NB4 (cell line): ENCODE results near the gene TSHZ2.
"Not testable (repeated sequence)": the region's sequence is repeated elsewhere in the genome, so short reads cannot be mapped to it uniquely, and the experiment has no call there.

Experiments used
- DNase-seq: peaks from one replicate; pipeline ENCODE4 v3.0.0; 2010; ENCODE audit warnings: low read depth
- H3K4me3 ChIP-seq: one replicate; pipeline ENCODE4 v1.5.1; 2011; ENCODE audit warnings: mild to moderate bottlenecking, low read depth, low read length, moderate library complexity
- MYC ChIP-seq: IDR thresholded peaks from 2 replicates; pipeline ENCODE4 v1.6.1; 2011; ENCODE audit warnings: low read depth, low read length
- POLR2A ChIP-seq: IDR thresholded peaks from 2 replicates; pipeline ENCODE4 v1.6.1; 2011; ENCODE audit warnings: mild to moderate bottlenecking; ENCODE audit not compliant: insufficient read length; ENCODE audit errors: extremely low read depth
- TF ChIP-seq, protein P1 (sequence below): IDR thresholded peaks from one replicate; pipeline ENCODE4 v1.5.1; 2012; ENCODE audit warnings: low read depth, low read length
- TF ChIP-seq, protein P2 (sequence below): IDR thresholded peaks from 2 replicates; pipeline ENCODE4 v1.6.1; 2011; ENCODE audit warnings: low read depth, low read length

Gene TSHZ2

DNA sequence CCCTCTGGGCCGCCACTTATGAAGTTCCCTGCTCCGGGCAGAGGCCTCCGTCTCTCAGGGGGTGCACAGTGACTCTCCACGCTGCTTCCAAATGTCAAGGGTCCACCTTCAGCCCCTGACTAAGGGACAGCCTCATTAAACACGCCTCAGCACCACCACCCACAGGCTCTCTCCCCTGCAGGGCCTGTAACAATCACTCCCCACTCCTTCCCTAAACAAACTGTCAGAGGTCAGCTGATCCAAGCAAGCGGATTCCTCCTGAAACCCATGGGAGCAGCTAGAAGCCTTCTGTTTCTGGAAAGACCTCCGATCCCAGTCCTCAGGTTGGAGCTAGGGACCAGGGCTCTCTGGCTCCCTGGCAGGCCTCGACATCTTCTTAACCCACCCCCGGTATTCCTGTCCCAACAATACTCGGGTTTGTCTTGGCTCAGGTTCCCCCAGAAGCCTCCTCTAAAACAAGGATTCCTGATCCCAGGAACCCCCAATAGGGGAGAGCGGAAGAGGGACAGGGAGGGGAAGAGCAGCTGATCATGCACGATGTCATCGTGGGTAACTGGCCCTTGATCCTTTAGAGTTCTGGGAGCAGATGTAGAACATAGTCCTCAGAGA, 440.5 kb downstream of the TSHZ2 start:
- H3K4me3 ChIP-seq: no peak overlapping the region
- DNase-seq: no peak
- no peak for TF ChIP-seq POLR2A
- TF ChIP-seq MYC: no peak
- TF ChIP-seq, protein P1, sequence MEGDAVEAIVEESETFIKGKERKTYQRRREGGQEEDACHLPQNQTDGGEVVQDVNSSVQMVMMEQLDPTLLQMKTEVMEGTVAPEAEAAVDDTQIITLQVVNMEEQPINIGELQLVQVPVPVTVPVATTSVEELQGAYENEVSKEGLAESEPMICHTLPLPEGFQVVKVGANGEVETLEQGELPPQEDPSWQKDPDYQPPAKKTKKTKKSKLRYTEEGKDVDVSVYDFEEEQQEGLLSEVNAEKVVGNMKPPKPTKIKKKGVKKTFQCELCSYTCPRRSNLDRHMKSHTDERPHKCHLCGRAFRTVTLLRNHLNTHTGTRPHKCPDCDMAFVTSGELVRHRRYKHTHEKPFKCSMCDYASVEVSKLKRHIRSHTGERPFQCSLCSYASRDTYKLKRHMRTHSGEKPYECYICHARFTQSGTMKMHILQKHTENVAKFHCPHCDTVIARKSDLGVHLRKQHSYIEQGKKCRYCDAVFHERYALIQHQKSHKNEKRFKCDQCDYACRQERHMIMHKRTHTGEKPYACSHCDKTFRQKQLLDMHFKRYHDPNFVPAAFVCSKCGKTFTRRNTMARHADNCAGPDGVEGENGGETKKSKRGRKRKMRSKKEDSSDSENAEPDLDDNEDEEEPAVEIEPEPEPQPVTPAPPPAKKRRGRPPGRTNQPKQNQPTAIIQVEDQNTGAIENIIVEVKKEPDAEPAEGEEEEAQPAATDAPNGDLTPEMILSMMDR: no peak
- TF ChIP-seq, protein P2, sequence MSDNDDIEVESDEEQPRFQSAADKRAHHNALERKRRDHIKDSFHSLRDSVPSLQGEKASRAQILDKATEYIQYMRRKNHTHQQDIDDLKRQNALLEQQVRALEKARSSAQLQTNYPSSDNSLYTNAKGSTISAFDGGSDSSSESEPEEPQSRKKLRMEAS: no peak

DNA sequence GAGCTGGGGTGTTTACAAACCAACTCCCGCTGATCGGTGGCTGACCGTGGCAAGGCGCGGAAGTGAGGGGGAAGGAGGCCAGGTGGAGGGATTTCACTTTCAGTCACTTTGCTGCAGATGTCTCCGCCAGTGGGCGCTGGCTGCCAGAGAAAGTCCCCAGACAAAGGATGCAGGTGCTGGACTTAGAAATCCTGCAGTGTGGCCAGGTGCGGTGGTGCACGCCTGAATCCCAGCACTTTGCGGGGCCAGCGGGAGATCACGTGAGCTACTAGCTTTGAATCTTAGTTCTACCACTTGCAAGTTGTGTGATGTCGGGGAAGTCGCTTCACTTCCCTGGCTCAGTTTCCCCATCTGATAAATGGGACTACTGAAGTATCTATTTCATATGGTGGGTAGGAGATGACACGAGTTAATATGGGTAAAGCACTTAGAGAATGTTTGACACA, 441.1 kb downstream of the TSHZ2 start:
- TF ChIP-seq, protein P2: no peak
- no peak for TF ChIP-seq MYC
- TF ChIP-seq POLR2A: no peak
- TF ChIP-seq, protein P1: no peak
- no peak for DNase-seq
- no peak overlapping the region for H3K4me3 ChIP-seq

DNA sequence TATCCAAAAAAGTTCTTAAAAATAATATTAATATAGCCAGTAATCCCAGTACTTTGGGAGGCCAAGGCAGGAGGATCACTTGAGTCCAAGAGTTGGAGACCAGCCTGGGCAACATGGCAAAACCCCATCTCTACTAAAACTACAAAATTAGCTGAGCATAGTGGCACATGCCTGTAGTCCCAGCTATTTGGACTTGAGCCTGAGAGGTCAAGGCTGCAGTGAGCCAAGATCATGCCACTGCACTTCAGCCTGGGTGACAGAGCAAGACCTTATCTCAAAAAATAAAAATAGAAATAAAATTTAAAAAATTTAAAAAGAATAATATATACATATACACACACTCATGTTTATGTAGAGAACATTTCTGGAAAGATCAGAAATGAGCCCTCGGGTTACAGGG, 441.7 kb downstream of the TSHZ2 start:
- DNase-seq, H3K4me3 ChIP-seq: not testable (repeated sequence)

DNA sequence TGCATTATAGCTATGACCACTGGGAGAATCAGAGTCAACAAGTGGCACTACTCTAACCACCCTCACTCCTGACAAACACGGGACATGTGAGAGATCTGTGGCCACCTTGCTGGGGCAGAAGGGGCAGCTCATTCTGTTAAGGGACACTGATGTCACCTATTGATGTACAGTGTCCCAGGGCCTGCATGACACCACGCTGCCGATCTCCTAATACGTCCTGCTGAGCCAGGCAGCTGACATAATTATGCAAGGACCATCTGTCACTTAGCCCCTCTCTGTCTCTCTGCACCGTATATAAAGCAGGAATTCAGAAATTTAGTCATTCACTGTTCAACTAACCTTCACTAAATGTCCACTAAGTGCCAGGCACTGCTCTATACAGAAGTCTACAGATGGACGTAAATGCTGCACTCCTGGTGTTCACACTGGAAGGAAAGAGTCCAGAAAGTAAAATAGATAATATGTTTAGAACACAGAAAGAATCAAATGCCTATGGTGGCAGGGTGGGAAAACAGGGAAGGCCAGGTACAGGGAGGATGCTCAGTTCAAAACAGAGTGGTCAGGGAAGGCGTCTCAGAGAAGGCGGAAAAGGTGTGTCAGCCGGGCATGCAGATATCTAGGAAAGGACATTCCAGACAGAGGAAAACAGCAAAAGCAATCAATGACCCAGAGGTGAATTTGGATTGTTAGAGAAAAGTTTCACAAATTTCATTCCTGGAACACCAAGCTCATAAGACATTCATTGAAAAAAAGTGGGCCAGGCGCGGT, 447.7 kb downstream of the TSHZ2 start:
- TF ChIP-seq MYC (no peak), POLR2A (no peak)
- TF ChIP-seq, protein P1: no peak
- TF ChIP-seq, protein P2: no peak
- no peak overlapping the region for H3K4me3 ChIP-seq
- no peak for DNase-seq

DNA sequence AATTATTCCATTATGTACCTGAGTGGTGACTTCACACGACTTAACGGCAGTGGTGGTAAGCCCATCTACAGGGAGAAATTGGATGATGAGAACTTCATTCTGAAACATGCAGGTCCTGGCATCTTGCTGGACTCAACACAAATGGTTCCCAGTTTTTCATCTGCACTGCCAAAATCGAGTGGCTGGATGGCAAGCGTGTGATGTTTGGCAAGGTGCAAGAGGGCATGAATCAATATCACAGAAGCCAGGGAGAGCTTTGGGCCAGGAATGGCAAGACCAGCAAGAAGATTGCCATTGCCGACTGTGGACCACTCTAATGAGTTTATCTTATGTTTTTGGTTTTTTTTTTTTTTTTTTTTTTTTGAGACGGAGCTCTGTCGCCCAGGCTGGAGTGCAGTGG, 449.2 kb downstream of the TSHZ2 start:
- TF ChIP-seq, protein P1: no peak
- TF ChIP-seq, protein P2: no peak
- no peak for TF ChIP-seq POLR2A
- no peak for DNase-seq
- H3K4me3 ChIP-seq: no peak overlapping the region

DNA sequence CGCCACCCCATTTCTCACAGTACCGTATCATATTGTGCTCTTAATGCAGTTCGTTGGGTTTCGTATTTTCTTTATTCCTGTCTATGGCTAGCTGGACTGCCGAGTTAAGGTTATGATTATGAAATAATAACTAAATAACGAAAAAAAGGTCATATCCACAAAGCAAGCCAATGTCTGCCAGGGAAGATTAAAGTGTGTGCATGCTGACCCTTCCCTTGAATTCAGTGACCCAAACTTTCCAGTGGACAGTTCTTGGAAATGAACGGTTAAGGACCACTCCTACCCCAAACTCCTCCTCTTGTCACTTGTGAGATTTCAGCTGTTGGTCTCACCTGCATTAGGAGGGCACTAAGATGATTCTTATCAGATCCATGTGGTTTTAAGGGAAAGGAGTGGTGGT, 449.9 kb downstream of the TSHZ2 start:
- no peak overlapping the region for H3K4me3 ChIP-seq
- no peak for DNase-seq
- TF ChIP-seq, protein P2: no peak
- TF ChIP-seq MYC: no peak
- TF ChIP-seq, protein P1: no peak
- no peak for TF ChIP-seq POLR2A
